ENCODE data around the gene TBC1D10B.

GRCh38 chr16:30382111-30382881 is 12.0 kb upstream of the TBC1D10B start, which contains the start of gene SEPTIN1:
- TF ChIP-seq POLR2A (IDR thresholded peaks at IDR 0.05) (no peak), CTCF (IDR thresholded peaks at IDR 0.05) (no peak)

All from ovary (tissue), 3 donors.